Fibroblast of villous mesenchyme (primary cell): ENCODE data around the gene RPS6KC1. TPM values are rescaled to one million over a fixed set of nuclear protein-coding genes. Genes with fewer than 3 reads are reported as not detected.

Experiments used
- DNase-seq: peaks from one replicate; pipeline ENCODE4 v3.0.0-alpha.2; 2010; ENCODE audit warnings: low read depth
- H3K4me3 ChIP-seq: 2 replicates; pipeline ENCODE4 v1.5.1; 2011; ENCODE audit warnings: low read depth, mild to moderate bottlenecking, low read length
- CTCF ChIP-seq: IDR thresholded peaks from 2 replicates; pipeline ENCODE4 v1.5.1; 2012; ENCODE audit warnings: low read depth, mild to moderate bottlenecking, low read length; ENCODE audit not compliant: insufficient read depth
- total RNA-seq: library from RNA; depleted of rRNA; stranded (reverse); fragments of >200 nt; gene quantifications from 2 replicates; pipeline ENCODE4 v1.2.3, GENCODE V29; 2012

Gene RPS6KC1
- total RNA-seq, 1 donor: 41.5 TPM

DNA sequence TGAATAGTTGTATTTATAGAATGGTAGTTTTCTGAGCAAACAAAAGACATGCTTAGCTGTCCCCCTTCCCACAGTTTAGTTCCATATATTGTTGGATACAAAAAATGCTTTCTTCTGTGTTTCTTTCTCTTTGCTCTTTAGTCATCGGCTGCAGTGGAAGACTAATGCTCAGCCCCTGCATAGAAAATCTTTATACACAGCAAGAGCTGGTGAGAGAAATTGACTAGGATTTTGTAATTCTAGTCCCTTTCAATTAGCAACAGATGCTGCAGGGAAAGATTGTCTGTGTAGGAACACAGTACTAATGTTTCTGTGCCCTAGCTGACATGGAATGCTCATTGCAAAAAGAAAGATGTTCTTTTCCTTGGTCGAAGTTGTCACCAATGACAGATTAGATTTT lies 200.9 kb downstream of the RPS6KC1 start:
- no peak overlapping the region for H3K4me3 ChIP-seq
- DNase-seq: no peak
- no peak for TF ChIP-seq CTCF

- H3K4me3 ChIP-seq: no peak overlapping the region
- no peak for DNase-seq
- TF ChIP-seq CTCF: no peak
Observed at GRCh38 chr1:213256438-213257087, 205.5 kb downstream of the RPS6KC1 start.

DNA sequence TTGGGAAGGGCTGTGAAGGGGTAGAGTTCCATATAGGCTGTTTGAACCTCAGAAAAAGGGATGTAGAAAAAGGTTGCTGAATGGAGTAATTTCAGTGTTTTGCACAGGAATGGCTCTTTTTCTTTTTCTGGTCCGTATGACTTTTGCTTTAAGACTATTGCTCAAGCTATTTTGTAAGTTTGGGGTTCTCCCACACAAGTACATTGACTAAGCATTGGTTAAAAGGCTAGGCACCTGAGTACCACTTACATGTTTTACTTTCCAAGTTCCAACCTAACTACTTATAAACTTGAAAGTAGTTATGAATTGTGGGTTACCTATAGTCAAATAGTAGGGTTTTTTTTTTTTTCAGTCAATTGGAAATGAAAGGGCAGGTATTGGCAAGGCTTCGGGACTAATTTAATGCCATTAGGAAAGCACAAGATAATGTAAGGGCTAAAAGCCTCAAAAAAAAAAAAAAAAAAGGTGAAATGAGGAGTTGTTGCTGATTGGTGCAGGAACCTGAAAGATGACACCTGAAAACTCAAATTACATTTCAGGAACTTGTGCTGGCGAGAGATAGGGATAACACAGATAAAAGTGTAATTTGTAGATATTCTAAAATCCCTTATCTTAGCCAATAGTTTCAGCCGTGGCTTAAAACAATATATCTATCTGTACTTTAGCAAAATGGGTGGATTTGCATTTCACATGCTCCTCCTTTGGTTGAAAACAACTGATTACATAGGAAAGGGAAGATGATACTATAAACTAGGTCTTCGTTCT lies 209.5 kb downstream of the RPS6KC1 start:
- no peak for DNase-seq
- no peak overlapping the region for H3K4me3 ChIP-seq
- no peak for TF ChIP-seq CTCF

DNA sequence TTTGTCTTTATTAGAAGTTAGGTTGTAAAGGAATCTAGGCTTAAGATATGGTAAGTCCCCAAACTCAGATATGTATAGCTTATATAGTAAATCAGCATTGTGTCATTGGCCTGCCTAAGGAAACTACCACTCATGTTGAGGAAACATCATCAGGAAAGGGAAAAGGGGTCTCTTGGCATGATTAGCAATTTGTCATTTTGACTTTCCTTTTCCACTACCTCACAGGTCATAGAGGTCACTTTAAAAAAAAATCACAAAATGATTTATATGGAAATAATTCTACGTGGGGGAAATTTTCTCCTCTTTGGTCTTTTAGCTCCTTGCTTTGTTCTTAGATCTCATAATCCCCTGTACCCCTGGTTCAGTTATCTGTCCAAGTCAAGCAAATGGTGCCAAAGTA lies 213.5 kb downstream of the RPS6KC1 start:
- no peak for DNase-seq
- H3K4me3 ChIP-seq: no peak overlapping the region
- TF ChIP-seq CTCF: no peak

DNA sequence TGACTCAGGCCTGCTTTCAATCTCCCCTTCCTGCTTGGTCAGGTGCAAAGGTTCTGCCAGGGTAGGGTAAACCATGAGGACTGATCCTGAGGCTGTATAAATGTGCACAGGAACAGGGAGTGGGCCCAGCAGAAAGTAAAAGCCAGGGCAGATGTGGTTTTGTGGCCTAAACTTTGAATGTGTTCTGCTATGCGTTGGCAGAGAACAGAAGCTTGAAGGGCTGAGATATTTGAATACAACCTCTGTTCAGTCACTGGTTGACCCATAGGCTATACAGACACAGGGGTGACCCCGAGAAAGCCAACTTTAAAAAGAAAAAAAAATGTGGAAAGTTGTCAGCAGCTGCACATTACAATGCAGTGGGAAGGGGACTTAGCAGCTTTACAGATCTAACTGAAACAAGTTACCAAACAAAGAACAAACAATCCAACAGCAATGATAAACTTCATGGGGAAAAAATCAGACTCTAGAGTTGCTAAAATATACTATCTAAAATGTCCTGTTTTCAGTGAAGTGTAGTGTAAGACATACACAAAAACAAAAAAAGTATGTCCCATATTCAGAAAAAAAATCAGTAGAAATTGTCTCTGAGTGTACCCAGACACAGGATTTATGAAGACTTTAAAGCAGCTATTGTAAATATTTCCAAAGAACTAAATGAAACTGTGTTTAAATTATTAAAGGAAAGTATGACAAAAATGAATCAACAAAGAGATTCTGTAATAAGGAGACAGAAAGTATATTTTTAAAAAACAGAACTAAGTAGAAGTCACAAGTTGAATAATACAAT lies 216.1 kb downstream of the RPS6KC1 start:
- no peak for TF ChIP-seq CTCF
- DNase-seq: peak; percentile 52
- no peak overlapping the region for H3K4me3 ChIP-seq

DNA sequence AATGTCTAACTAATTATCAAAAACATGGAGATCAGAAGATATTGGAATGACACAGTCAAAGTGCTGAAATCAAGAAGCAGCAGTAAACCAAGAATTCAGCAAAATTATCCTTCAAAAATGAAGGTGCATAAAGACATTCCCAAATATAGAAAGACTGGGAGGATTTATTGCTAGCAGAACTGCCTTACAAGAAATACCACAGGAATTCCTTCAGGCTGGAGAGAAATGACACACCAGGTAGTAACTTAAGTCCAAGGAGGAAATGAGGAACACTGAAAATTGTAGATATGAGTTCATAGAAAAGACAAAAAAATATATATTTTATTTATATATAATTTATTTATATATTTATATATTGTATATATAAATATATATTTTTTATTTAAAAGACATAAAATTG lies 217.2 kb downstream of the RPS6KC1 start:
- peak; percentile 20 for DNase-seq
- TF ChIP-seq CTCF: no peak

More for the DNA sequence above, 217.2 kb downstream of the RPS6KC1 start:
- no peak overlapping the region for H3K4me3 ChIP-seq
